Keratinocyte (primary cell): ENCODE results near the gene FTO. TPM values are rescaled to one million over a fixed set of nuclear protein-coding genes. Genes with fewer than 3 reads are reported as not detected.

Source experiments
- DNase-seq: peaks from one replicate; pipeline ENCODE4 v3.0.0-alpha.2; 2011; ENCODE audit warnings: low read depth, missing footprints, low spot score
- FAIRE-seq: peaks from 2 replicates; lab custom pipeline; 2011; peaks lifted over from hg19 to GRCh38; lab: Jason Lieb, UNC
- H2AFZ ChIP-seq: 2 replicates; pipeline ENCODE4 v1.6.0; 2012; ENCODE audit warnings: low read length, control low read depth, inconsistent platforms; ENCODE audit not compliant: control insufficient read depth
- H3K27ac ChIP-seq: 2 replicates; pipeline ENCODE4 v1.5.1; 2011; ENCODE audit warnings: low read length; ENCODE audit not compliant: control insufficient read depth, insufficient read depth
- H3K27me3 ChIP-seq: 3 replicates; pipeline ENCODE4 v1.6.0; 2011; ENCODE audit warnings: low read length; ENCODE audit not compliant: control insufficient read depth, insufficient read depth; ENCODE audit errors: extremely low read depth
- H3K36me3 ChIP-seq, 2 experiments: 2 replicates in 1 of 2; 3 replicates in 1 of 2; pipeline ENCODE4 v1.5.1; 2011; ENCODE audit warnings: low read length in 2 of 2, mild to moderate bottlenecking in 1 of 2; ENCODE audit not compliant: control insufficient read depth in 2 of 2, insufficient read depth in 2 of 2; ENCODE audit errors: extremely low read depth in 1 of 2
- H3K4me1 ChIP-seq: 3 replicates; pipeline ENCODE4 v1.5.1; 2011; ENCODE audit warnings: low read length; ENCODE audit not compliant: control insufficient read depth, insufficient read depth; ENCODE audit errors: extremely low read depth
- H3K4me2 ChIP-seq: 3 replicates; pipeline ENCODE4 v1.6.0; 2011; ENCODE audit warnings: low read depth, low read length; ENCODE audit not compliant: control insufficient read depth, insufficient read depth; ENCODE audit errors: extremely low read depth
- H3K4me3 ChIP-seq, 3 experiments: fragments of 200-600 bp in 1 of 3; sonication (generic) in 1 of 3; 2 replicates in 2 of 3; 3 replicates in 1 of 3; pipeline ENCODE4 v1.5.1; 2011 to 2016; ENCODE audit warnings: low read length in 3 of 3, mild to moderate bottlenecking in 3 of 3, control low read depth in 2 of 3, inconsistent platforms in 1 of 3, low read depth in 1 of 3, mixed read lengths in 1 of 3, mixed run types in 1 of 3, moderate library complexity in 1 of 3; ENCODE audit not compliant: control insufficient read depth in 2 of 3, insufficient read depth in 2 of 3; ENCODE audit errors: extremely low read depth in 1 of 3
- H3K79me2 ChIP-seq: 2 replicates; pipeline ENCODE4 v1.6.0; 2012; ENCODE audit warnings: low read length; ENCODE audit not compliant: control insufficient read depth, insufficient read depth
- H3K9ac ChIP-seq: 3 replicates; pipeline ENCODE4 v1.6.0; 2011; ENCODE audit warnings: low read length; ENCODE audit not compliant: control insufficient read depth, insufficient read depth; ENCODE audit errors: extremely low read depth
- H3K9me1 ChIP-seq: 3 replicates; pipeline ENCODE4 v1.6.0; 2011; ENCODE audit warnings: low read length; ENCODE audit not compliant: control insufficient read depth, insufficient read depth; ENCODE audit errors: extremely low read depth
- H3K9me3 ChIP-seq: 2 replicates; pipeline ENCODE4 v1.5.1; 2012; ENCODE audit warnings: low read depth, low read length; ENCODE audit not compliant: control insufficient read depth
- H4K20me1 ChIP-seq: 3 replicates; pipeline ENCODE4 v1.6.0; 2011; ENCODE audit warnings: low read length; ENCODE audit not compliant: control insufficient read depth, insufficient read depth; ENCODE audit errors: extremely low read depth
- EZH2 ChIP-seq: IDR thresholded peaks from one replicate; pipeline ENCODE4 v1.6.1; 2012; ENCODE audit warnings: inconsistent platforms, mild to moderate bottlenecking, low read length, moderate library complexity
- dilution Hi-C: fragments of 300-500 bp; cut with MboI; formaldehyde crosslinking; loops from one replicate; pipeline ENCODE4 v1.7.0; 2020; ENCODE audit warnings: low sequenced_read_pairs; ENCODE audit not compliant: extremely low pct_ligation_motif_present
- polyA plus RNA-seq, 5 experiments: library from polyadenylated mRNA; depleted of rRNA in 3 of 5; stranded (reverse) in 3 of 5; stranded (forward) in 1 of 5; unstranded in 1 of 5; fragments of >200 nt; gene quantifications; 1 replicate in 1 of 5; 2 replicates in 3 of 5; 3 replicates in 1 of 5; pipeline versions ENCODE4 v1.2.1 to v1.2.3, GENCODE V29; 2011 to 2012; ENCODE audit warnings: missing spikeins in 2 of 5, low read depth in 1 of 5, low replicate concordance in 1 of 5
- TF ChIP-seq, protein P1 (sequence below), 3 experiments: IDR thresholded peaks in 1 of 3; conservative IDR thresholded peaks in 1 of 3; optimal IDR thresholded peaks in 1 of 3; 2 replicates in 2 of 3; 3 replicates in 1 of 3; pipeline versions ENCODE3 to v1.5.1; 2011; ENCODE audit warnings: low read length in 3 of 3, mild to moderate bottlenecking in 3 of 3, moderate library complexity in 2 of 3, control low read depth in 1 of 3, inconsistent platforms in 1 of 3; ENCODE audit not compliant: insufficient read depth in 2 of 3; ENCODE audit errors: extremely low read depth in 1 of 3

The FTO gene
- polyA plus RNA-seq, 1 donor (not counting 4 experiments of a cell fraction or from before 2014, with no cell fraction given), result 56.4 TPM

DNA sequence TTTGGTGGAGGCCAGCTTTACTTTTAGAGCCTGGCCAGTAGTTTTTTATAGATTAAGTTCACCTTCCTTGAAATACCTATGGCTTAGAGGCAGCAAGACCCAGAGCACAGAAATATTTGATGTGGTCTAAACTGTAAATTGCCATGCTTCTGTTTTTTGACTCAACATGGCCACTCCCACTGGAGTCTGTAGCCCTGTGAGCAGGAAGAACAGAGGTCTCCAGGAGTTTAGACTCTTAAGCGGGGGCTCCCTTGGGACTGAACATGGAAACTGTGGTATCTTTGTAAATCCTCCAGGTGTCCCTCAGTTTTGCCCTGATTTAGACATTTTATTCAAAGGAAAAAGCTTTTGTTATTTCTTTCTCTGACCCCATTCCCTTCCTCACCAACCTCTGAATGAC, 145.6 kb downstream of the FTO start:
- Histone ChIP-seq H3K4me2 (no peak overlapping the region), H3K4me3 (no peak overlapping the region), H4K20me1 (no peaks in the 10 kb centered on the region), H3K79me2 (no peaks in the 10 kb centered on the region), H3K27ac (no peak overlapping the region), H3K27me3 (no peaks in the 10 kb centered on the region), H3K9ac (no peak overlapping the region), H3K4me1 (no peaks in the 10 kb centered on the region), H3K9me3 (no peaks in the 10 kb centered on the region), H3K9me1 (no peaks in the 10 kb centered on the region), H3K36me3 (peaks cover 0 to 1% of the 10 kb centered on the region in 2 experiments), H2AFZ (no peak overlapping the region)
- FAIRE-seq, result no peak
- DNase-seq, result no peak
- dilution Hi-C loops, result no loop called here
- no peak for TF ChIP-seq EZH2

DNA sequence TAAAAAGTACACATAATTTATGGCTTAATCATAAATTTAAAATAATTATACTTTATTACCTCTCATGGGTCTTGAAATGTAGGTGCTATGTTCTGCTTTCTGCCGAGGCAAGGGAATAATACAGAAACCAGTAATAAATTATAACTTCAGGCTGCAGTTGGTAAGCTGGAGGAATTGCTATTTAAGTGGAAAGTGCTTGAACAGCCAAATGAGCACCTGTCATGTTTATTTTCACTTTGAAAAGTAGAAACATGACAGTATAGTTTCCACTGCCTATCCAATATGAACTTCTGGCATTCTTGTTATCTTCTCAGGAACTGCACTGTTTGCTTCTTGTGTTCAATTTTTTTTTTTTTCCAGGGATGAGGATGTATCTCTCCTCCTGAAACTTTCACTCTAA, 146.0 kb downstream of the FTO start:
- dilution Hi-C loops, result no loop called here
- DNase-seq, result no peak
- H3K4me3 ChIP-seq, result no peak overlapping the region
- H3K4me1 ChIP-seq, result no peaks in the 10 kb centered on the region
- TF ChIP-seq, protein P1, sequence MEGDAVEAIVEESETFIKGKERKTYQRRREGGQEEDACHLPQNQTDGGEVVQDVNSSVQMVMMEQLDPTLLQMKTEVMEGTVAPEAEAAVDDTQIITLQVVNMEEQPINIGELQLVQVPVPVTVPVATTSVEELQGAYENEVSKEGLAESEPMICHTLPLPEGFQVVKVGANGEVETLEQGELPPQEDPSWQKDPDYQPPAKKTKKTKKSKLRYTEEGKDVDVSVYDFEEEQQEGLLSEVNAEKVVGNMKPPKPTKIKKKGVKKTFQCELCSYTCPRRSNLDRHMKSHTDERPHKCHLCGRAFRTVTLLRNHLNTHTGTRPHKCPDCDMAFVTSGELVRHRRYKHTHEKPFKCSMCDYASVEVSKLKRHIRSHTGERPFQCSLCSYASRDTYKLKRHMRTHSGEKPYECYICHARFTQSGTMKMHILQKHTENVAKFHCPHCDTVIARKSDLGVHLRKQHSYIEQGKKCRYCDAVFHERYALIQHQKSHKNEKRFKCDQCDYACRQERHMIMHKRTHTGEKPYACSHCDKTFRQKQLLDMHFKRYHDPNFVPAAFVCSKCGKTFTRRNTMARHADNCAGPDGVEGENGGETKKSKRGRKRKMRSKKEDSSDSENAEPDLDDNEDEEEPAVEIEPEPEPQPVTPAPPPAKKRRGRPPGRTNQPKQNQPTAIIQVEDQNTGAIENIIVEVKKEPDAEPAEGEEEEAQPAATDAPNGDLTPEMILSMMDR (optimal IDR thresholded peaks at IDR 0.05 in 1 of 3, IDR thresholded peaks at IDR 0.05 in 1 of 3, conservative IDR thresholded peaks at IDR 0.05 in 1 of 3; ENCODE audit: extremely low read depth in 1 of 3, insufficient read depth in 2 of 3, low read length in 3 of 3), result no peak
- no peak for TF ChIP-seq EZH2
- no peaks in the 10 kb centered on the region for H3K79me2 ChIP-seq
- no peak overlapping the region for H3K27ac ChIP-seq
- H4K20me1 ChIP-seq, result no peaks in the 10 kb centered on the region
- no peaks in the 10 kb centered on the region for H3K9me1 ChIP-seq
- H3K4me2 ChIP-seq, result no peak overlapping the region
- peaks cover 0 to 1% of the 10 kb centered on the region in 2 experiments for H3K36me3 ChIP-seq
- H3K9ac ChIP-seq, result no peak overlapping the region
- no peak for FAIRE-seq
- no peak overlapping the region for H2AFZ ChIP-seq
- no peaks in the 10 kb centered on the region for H3K9me3 ChIP-seq
- no peaks in the 10 kb centered on the region for H3K27me3 ChIP-seq

DNA sequence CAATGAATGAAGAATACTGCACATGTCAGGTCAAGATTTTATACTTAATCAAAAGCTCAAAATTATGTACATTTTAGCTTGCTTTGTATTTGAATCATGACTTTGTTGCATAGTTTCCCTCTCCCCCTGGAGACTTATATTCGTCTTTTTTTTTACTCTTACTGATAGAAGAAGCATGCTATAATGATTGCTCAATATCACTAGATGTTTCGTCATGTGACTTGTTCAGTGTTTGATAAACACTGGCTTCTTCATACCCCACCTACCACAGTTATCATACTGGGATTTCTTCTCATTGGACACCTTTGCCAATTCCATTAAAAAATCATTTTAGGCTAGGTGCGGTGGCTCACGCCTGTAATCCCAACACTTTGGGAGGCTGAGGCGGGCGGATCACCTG, 148.7 kb downstream of the FTO start:
- H3K4me1 ChIP-seq, result no peaks in the 10 kb centered on the region
- no peak overlapping the region for H3K27ac ChIP-seq
- H3K79me2 ChIP-seq, result no peaks in the 10 kb centered on the region
- H4K20me1 ChIP-seq, result no peaks in the 10 kb centered on the region
- H3K9me3 ChIP-seq, result no peaks in the 10 kb centered on the region
- peak; percentile 5 for FAIRE-seq
- H2AFZ ChIP-seq, result no peak overlapping the region
- H3K27me3 ChIP-seq, result no peaks in the 10 kb centered on the region
- TF ChIP-seq, protein P1 (optimal IDR thresholded peaks at IDR 0.05 in 1 of 3, IDR thresholded peaks at IDR 0.05 in 1 of 3, conservative IDR thresholded peaks at IDR 0.05 in 1 of 3; ENCODE audit: extremely low read depth in 1 of 3, insufficient read depth in 2 of 3, low read length in 3 of 3), result no peak
- no peak for TF ChIP-seq EZH2
- H3K4me3 ChIP-seq, result no peak overlapping the region
- H3K9ac ChIP-seq, result no peak overlapping the region
- H3K4me2 ChIP-seq, result no peak overlapping the region
- no peaks in the 10 kb centered on the region for H3K36me3 ChIP-seq
- DNase-seq, result no peak
- H3K9me1 ChIP-seq, result no peaks in the 10 kb centered on the region
- dilution Hi-C loops, result no loop called here
